Gastroesophageal sphincter (tissue), 4 donors: ENCODE results near the gene COL26A1. TPM values are rescaled to one million over a fixed set of nuclear protein-coding genes. Genes with fewer than 3 reads are reported as not detected.

ENCODE experiments used
- ATAC-seq: fragments of 150-250 bp; one replicate; pipeline ENCODE4 v1.9.1; 2016; ENCODE audit warnings: mild to moderate bottlenecking, moderate library complexity
- H3K27ac ChIP-seq, 4 donors: fragments of 200-600 bp; sonication (generic) in 3 of 4; 1 replicate in 3 of 4; 2 replicates in 1 of 4; pipeline ENCODE4 v1.5.1; 2016 to 2019
- H3K27me3 ChIP-seq: fragments of 200-600 bp; sonication (generic); one replicate; pipeline ENCODE4 v1.5.1; 2019
- H3K36me3 ChIP-seq, 2 donors: fragments of 200-600 bp; sonication (generic); one replicate each; pipeline ENCODE4 v1.5.1; 2019; ENCODE audit warnings: control low read depth in 1 of 2
- H3K4me1 ChIP-seq, 3 donors: fragments of 200-600 bp; sonication (generic); 1 replicate in 2 of 3; 2 replicates in 1 of 3; pipeline ENCODE4 v1.5.1; 2016 to 2019; ENCODE audit warnings: control low read depth in 2 of 3
- H3K4me3 ChIP-seq, 2 donors: fragments of 200-600 bp; sonication (generic); one replicate each; pipeline ENCODE4 v1.5.1; 2019; ENCODE audit warnings: mild to moderate bottlenecking in 1 of 2, moderate library complexity in 1 of 2
- H3K9me3 ChIP-seq, 3 donors: fragments of 200-600 bp; sonication (generic); one replicate each; pipeline ENCODE4 v1.5.1; 2017 to 2019; ENCODE audit warnings: control low read depth in 2 of 3
- CTCF ChIP-seq, 4 experiments: fragments of 200-600 bp in 2 of 4; fragments of 450-650 bp in 2 of 4; sonication (generic) in 1 of 4; IDR thresholded peaks; one replicate each; pipeline ENCODE4 v1.5.1; 2017 to 2019; ENCODE audit warnings: antibody characterized with exemption in 4 of 4, mild to moderate bottlenecking in 2 of 4, moderate library complexity in 2 of 4
- EP300 ChIP-seq: sonication (generic); formaldehyde crosslinking; IDR thresholded peaks from one replicate; pipeline ENCODE4 v1.6.1; 2017; ENCODE audit warnings: antibody characterized with exemption, mild to moderate bottlenecking
- POLR2A ChIP-seq, 2 donors: fragments of 450-650 bp; IDR thresholded peaks; one replicate each; pipeline ENCODE4 v1.6.1; 2017; ENCODE audit warnings: antibody characterized with exemption in 2 of 2, mild to moderate bottlenecking in 2 of 2, moderate library complexity in 1 of 2
- POLR2AphosphoS5 ChIP-seq: sonication (generic); formaldehyde crosslinking; IDR thresholded peaks from one replicate; pipeline ENCODE4 v1.6.1; 2017; ENCODE audit warnings: antibody characterized with exemption
- WGBS, 2 donors: methylation state at CpG; one replicate each; pipeline ENCODE4 v1.1.5; 2018; ENCODE audit warnings: low coverage in 1 of 2; 5-methylcytosine and 5-hydroxymethylcytosine counted together
- total RNA-seq, 4 donors: library from RNA; depleted of rRNA; stranded (reverse); fragments of >200 nt; gene quantifications; one replicate each; pipeline ENCODE4 v1.1.0, GENCODE V29; 2016

COL26A1 gene
- total RNA-seq, 4 donors from 2014 or later, result not detected

- Histone ChIP-seq H3K27ac (no peak overlapping the region), H3K27me3 (peaks cover 24% of the 10 kb centered on the region), H3K4me1 (no peaks in the 10 kb centered on the region), H3K9me3 (no peaks in the 10 kb centered on the region), H3K4me3 (no peak overlapping the region), H3K36me3 (no peaks in the 10 kb centered on the region)
- no peak for TF ChIP-seq POLR2A (IDR thresholded peaks at IDR 0.05)
- TF ChIP-seq CTCF (IDR thresholded peaks at IDR 0.05), result no peak
- TF ChIP-seq POLR2AphosphoS5, result no peak
- no peak for TF ChIP-seq EP300
- WGBS, 2 donors, result 60 to 71% methylated on average over 5 to 6 of the region's 6 CpGs
- no peak for ATAC-seq
Measured at GRCh38 chr7:101457001-101457750, 94.5 kb downstream of the COL26A1 start.

GRCh38 chr7:101465131-101465530 lies 102.5 kb downstream of the COL26A1 start:
- H3K36me3 ChIP-seq, result no peaks in the 10 kb centered on the region
- WGBS, 2 donors, result no CpG with 5 or more reads among the region's 5 CpGs
- no peak overlapping the region for H3K4me3 ChIP-seq
- ATAC-seq, result no peak
- H3K27ac ChIP-seq, result no peak overlapping the region
- no peaks in the 10 kb centered on the region for H3K4me1 ChIP-seq
- TF ChIP-seq POLR2A (IDR thresholded peaks at IDR 0.05), result no peak
- no peak for TF ChIP-seq CTCF (IDR thresholded peaks at IDR 0.05)
- TF ChIP-seq EP300, result no peak
- no peak for TF ChIP-seq POLR2AphosphoS5
- no peaks in the 10 kb centered on the region for H3K9me3 ChIP-seq
- peaks cover 34% of the 10 kb centered on the region for H3K27me3 ChIP-seq

DNA sequence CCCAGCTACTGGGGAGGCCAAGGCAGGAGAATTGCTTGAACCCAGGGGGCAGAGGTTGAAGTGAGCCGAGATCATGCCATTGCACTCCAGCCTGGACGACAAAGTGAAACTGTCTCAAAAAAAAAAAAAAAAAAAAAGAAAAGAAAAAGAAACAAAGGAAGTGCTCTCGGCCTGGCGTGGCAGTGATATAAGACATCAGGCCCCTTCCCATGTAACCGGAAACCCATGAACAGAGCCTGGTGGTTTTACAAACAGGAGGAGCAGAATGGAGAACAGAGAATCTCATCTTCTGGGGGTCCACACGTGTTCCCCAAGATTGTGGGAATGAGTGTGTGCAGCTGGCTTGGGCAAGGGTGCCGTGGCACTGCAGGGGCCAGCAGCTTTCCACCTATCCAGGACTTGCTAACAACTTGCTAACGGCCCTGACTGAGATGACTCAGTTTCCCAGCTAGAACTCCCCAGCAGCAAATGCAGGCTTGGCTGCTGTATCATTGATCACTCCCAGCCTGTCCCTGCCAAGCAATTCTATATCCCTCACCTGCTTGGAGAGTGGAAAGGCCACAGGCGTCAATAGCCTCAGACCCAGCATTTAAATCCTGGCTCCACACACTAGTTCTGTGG lies 103.0 kb downstream of the COL26A1 start:
- no peaks in the 10 kb centered on the region for H3K36me3 ChIP-seq
- no peaks in the 10 kb centered on the region for H3K9me3 ChIP-seq
- no peak overlapping the region for H3K4me3 ChIP-seq
- H3K4me1 ChIP-seq, result no peaks in the 10 kb centered on the region
- 51 to 53% methylated on average over 5 to 6 of the region's 9 CpGs for WGBS, 2 donors
- ATAC-seq, result no peak
- H3K27ac ChIP-seq, result no peak overlapping the region
- peaks cover 34% of the 10 kb centered on the region for H3K27me3 ChIP-seq
- no peak for TF ChIP-seq EP300
- no peak for TF ChIP-seq POLR2A (IDR thresholded peaks at IDR 0.05)
- TF ChIP-seq CTCF (IDR thresholded peaks at IDR 0.05), result no peak
- TF ChIP-seq POLR2AphosphoS5, result no peak

DNA sequence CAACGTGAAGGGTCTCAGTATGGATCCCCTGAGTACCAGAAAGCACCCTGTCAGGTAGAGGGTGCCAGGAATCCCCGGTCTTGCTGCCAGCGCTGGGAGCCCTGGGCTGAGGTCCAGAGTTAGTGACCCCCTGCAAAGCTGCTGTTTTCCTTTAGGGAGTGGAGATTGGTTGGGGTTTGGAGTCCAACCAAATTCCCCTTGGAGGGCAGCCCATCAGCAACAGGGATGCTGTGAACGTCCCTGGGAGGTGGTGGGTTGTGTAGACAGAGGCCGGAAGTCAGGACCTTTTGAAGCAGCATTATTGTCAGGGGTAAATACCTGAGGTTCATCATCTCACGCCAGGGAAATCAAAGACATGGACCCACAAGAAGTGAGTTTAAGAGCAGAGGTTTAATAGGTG lies 104.2 kb downstream of the COL26A1 start:
- peaks cover 34% of the 10 kb centered on the region for H3K27me3 ChIP-seq
- no peak for ATAC-seq
- H3K4me1 ChIP-seq, result no peaks in the 10 kb centered on the region
- H3K36me3 ChIP-seq, result no peaks in the 10 kb centered on the region
- H3K9me3 ChIP-seq, result no peaks in the 10 kb centered on the region
- no peak overlapping the region for H3K27ac ChIP-seq
- no peak overlapping the region for H3K4me3 ChIP-seq
- TF ChIP-seq CTCF (IDR thresholded peaks at IDR 0.05), result no peak
- no peak for TF ChIP-seq POLR2AphosphoS5
- WGBS, 2 donors, result 40% methylated on average over 1 of the region's 6 CpGs; no CpG with 5 or more reads in 1 of the 2 donors
